Right kidney (tissue), 1 donor: ENCODE results near the gene SPECC1.
"Not testable (repeated sequence)": the region's sequence is repeated elsewhere in the genome, so short reads cannot be mapped to it uniquely, and the experiment has no call there.

Source experiments
- DNase-seq: peaks from one replicate; pipeline ENCODE4 v3.0.0-alpha.2; 2016

The SPECC1 gene

GRCh38 chr17:20210180-20210579 is 201.0 kb downstream of the SPECC1 start:
- DNase-seq: no peak

GRCh38 chr17:20210614-20211013 is 201.5 kb downstream of the SPECC1 start:
- no peak for DNase-seq

DNA sequence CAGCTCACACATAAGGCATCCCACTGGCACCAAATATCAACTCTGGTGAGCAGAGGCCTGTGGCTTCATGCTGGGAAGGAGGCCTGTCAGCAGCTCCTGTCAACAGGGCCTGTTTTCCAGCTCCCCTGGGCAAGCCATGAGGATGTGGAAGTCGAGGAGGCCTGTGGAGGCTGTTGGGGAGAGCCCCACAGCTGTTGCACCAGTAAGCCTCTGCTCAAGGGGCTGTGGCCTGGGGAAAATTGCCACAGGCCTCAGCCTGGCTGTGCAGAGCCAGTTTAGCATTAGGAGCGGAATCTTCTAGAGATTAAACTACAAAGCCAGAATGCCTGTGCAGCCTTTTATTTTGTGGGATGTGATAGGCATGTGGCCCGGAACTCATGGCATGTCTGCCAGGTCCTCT is 202.1 kb downstream of the SPECC1 start:
- no peak for DNase-seq

DNA sequence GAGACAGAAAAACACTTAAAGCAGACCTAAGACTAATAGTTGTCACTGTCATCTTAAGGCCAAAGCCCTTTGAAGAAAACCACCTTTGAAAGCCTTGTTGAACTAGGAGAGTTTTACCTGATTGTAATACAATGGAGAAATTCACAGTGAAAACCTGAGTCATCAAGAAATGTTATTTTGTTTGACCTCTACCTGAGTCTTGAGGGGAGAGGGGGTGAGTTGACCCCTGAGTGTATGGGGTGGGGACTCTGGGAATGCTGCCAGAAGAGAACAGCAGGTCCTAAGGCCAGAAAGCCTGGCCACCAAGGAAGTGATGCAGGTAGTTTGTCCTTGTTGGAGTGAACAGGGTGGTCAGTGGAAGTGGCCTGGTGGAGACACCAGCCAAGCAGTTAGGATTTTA is 204.3 kb downstream of the SPECC1 start:
- DNase-seq: no peak

GRCh38 chr17:20214794-20215193 is 205.6 kb downstream of the SPECC1 start:
- no peak for DNase-seq

GRCh38 chr17:20216154-20216815 is 207.1 kb downstream of the SPECC1 start:
- DNase-seq: no peak

- DNase-seq: no peak
Measured at GRCh38 chr17:20216853-20217252, 207.7 kb downstream of the SPECC1 start.

DNA sequence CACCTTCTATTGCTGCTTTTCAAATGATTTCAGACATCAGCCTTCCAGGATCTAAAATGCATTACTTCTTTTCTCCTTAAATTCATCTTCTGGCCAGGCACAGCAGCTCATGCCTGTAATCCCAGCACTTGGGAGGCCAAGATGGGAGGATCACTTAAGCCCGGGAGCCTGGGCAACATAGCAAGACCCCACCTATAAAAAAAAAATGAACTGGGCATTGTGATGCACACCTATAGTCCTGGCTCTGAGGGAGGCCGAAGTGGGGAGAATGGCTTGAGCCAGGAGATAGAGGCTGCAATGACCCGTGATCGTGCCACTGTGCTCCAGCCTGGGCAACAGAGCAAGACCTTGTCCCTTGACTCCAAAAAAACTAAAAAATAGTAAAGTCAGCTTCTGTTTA is 208.5 kb downstream of the SPECC1 start:
- DNase-seq: no peak

DNA sequence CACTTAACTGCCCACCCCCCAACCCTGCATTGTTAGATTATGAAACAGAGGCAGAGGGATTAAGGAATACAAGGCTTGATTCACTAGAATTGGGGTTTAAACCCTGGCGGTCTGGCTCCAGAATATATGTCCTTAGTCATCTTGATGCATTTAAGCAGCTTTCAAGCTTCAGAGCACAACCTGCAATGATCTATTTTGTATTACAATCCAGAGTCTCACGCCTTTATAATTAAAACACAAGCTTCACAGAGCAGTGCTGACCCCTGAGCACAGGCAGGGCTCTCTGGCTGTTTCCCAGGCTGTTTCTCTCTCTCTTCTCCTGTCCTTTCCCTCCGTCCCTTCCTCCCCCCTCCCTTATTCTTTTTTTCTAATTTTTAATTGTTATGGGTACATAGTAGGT is 209.1 kb downstream of the SPECC1 start:
- no peak for DNase-seq

DNA sequence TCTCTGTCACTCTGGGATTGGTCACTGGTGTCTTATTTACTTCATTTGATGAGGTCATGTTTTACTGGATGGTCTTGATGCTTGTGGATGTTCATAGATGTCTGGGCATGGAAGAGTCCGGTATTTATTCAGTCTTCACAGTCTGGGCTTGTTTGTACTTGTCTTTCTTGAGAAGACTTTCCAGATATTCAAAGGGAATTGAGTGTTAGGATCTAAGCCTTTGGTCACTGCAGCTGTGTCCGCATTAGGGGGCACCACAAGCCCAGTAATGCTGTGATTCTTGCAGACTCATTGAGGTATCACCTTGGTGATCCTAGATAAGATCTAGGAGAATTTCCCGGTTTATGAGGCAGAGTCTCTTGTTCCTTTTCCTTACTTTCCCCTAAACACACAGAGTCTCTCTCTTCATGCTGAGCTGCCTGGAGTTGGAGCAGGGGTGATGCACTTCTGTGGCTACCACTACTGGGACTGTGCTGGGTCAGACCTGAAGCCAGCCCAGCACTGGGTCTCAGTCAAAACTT is 214.7 kb downstream of the SPECC1 start:
- DNase-seq: no peak

- no peak for DNase-seq
Measured at GRCh38 chr17:20224379-20224778, 215.2 kb downstream of the SPECC1 start.

DNA sequence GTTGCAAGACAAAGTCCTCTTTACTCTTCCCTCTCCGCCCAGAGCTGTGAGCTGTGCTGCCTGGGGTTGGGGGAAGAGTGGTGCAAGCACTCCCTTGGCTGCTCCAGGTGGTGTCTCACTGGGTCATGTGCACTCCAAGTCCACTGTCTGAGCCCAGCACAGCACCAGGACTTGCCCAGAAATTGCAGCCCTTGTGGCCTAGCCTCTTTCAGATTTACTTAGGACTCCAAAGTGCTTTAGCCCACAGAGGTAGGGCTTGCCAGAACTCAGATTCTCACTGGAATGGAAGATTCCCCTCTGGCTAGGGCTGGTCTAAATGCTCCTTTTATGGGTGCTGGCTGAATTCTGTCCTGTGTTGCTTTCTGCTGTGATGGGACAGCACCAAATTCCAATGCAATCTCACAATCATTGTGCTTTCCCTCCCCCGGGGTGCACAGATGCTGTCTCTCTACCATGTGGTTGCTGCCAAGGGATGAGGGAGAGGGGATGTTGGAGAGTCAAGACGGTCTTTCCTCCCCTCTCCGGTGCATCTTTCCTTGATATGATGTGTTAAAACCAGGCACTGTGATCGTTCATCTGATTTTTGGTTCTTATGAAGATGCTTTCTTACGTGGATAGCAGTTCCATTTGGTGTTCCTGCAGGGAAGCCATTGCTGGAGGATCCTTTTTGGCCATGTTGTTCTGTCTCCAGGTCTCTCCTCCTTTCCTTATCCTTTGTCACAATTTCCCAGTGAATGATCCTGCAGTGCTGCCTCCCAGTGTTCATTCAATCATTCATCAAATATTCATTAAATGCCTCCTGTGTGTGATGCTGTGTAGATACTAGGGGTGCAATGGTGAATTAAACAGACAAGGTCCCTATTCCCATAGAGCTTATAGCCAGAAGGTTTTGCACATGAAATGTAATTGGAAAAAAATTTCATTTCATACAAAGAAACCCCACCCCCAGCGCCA is 216.3 kb downstream of the SPECC1 start:
- DNase-seq: no peak

GRCh38 chr17:20226814-20227482 is 217.8 kb downstream of the SPECC1 start:
- DNase-seq: peak; percentile 47

DNA sequence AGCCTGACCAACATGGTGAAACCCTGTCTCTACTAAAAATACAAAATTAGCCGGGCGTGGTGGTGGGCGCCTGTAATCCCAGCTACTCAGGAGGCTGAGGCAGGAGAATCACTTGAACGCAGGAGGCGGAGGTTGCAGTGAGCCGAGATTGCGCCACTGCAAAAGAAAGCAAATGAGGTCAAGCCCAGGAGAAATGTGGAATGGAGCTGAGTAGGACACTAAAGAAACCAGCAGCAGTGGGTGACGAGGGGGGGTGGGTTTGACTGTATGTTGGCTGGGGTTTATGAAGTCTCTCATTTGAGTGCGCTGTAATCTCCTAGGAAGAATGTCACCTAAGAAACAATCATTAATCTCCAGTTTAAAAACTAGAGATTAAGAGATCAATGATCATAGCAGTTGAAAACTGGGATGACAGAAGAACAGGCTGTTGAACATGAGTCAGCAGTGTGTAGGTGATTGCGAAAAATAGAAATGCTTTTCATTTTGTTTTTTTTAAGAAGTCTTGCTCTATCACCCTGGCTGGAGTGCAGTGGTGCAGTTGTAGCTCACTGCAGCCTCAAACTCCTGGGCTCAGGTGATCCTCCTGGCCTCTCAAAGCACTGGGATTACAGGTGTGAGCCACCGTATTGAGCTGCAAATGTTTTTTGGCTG is 218.7 kb downstream of the SPECC1 start:
- DNase-seq: not testable (repeated sequence)

GRCh38 chr17:20228410-20228809 is 219.3 kb downstream of the SPECC1 start:
- no peak for DNase-seq

DNA sequence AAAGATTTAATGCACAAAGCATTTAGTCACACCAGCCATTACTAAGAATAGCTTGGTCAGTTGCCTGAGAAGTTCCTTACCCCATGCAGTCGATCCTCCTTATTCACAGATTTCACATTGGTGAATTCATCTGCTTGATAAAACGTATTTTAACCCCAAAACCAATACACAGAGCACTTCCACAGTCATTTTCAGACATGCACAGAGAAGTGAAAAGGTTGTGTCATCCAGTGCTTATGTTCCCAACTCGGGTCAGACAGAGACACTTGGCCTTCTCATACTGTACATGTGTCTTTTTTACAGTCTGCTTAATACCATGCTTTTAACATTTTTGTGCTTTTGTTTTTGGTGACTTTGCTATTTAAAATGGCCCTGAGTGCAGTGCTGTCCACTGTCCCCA is 219.7 kb downstream of the SPECC1 start:
- no peak for DNase-seq

GRCh38 chr17:20230924-20231323 is 221.8 kb downstream of the SPECC1 start:
- DNase-seq: no peak

GRCh38 chr17:20232611-20233010 is 223.5 kb downstream of the SPECC1 start:
- no peak for DNase-seq

GRCh38 chr17:20234276-20234675 is 225.1 kb downstream of the SPECC1 start:
- DNase-seq: no peak

DNA sequence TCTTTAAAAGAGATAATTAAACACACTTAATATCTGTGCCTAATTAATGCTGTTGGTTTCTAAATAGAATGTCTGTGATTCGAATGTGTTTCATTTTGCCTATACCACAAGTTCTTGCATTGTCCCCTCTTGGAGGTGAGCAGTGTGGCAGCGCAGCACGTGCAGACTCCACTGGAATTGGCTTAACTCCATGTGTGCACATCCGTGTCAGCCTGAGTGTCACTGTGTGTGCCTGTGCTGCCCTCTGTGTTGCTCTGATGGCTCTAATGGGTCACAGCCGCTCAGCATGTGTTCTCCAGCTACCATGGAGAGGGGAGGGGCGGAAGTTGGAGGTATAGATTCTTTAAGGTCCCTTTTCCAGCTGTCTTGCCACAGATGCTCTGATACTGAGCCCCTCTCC is 226.6 kb downstream of the SPECC1 start:
- DNase-seq: no peak

DNA sequence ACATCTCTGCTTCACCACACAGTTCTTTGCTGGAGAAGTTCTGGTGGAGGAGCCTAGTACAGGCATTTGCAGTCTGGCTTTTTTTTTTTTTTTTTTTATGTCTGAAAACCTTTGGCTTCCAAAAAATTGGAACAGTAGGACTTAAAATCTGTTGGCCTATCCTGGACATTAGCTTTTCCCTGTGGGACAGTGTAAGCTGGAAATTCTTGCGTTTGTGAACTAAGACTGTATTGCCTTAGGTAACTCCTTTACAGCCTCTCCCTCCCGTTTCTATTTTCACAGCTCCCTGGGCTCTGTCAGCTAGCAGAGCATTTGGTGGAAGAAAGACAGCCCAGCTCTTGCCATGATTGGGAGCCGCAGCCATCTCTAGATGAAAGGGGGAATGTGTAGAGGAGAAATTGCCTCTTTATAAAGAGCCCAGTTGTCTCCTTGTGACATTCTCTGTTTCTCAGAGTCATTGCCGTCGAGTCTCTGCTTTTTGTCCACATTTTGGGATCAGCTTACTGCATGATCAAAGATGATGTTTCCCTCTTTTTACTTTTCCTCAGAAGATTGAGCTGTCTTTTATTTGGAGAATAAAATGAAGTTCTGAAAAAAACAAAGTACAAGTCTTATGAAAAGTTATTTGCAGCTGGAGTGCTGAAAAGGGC is 227.5 kb downstream of the SPECC1 start:
- no peak for DNase-seq

DNA sequence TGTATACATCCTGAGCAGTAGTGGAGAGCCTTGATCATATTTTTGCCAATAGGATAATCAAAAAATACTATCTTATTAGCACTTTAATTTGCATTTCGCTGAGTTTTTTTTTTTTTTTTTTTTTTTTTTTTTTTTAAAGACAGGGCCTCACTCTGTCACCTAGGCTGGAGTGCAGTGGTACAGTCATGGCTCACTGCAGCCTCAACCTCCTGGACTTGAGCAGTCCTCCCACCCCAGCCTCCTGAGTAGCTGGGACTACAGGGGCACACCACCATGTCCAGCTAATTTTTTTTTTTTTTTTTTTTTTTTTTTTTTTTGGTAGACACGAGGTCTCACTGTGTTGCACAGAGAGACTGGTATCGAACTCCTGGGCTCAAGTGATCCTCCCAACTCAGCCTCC is 230.6 kb downstream of the SPECC1 start:
- DNase-seq: not testable (repeated sequence)
